Astrocyte (in vitro differentiated cells and primary cell): ENCODE measurements around the gene FES.

Source experiments
- EZH2 ChIP-seq: IDR thresholded peaks from 2 replicates; pipeline ENCODE4 v1.6.1; 2012; ENCODE audit warnings: mild to moderate bottlenecking, low read length, inconsistent platforms; ENCODE audit not compliant: insufficient read depth
- TF ChIP-seq, protein P1 (sequence below): IDR thresholded peaks from 2 replicates; pipeline ENCODE4 v1.5.1; 2011; ENCODE audit warnings: low read depth, mild to moderate bottlenecking, inconsistent platforms, low read length, moderate library complexity; ENCODE audit not compliant: insufficient read depth

- TF ChIP-seq, protein P1, sequence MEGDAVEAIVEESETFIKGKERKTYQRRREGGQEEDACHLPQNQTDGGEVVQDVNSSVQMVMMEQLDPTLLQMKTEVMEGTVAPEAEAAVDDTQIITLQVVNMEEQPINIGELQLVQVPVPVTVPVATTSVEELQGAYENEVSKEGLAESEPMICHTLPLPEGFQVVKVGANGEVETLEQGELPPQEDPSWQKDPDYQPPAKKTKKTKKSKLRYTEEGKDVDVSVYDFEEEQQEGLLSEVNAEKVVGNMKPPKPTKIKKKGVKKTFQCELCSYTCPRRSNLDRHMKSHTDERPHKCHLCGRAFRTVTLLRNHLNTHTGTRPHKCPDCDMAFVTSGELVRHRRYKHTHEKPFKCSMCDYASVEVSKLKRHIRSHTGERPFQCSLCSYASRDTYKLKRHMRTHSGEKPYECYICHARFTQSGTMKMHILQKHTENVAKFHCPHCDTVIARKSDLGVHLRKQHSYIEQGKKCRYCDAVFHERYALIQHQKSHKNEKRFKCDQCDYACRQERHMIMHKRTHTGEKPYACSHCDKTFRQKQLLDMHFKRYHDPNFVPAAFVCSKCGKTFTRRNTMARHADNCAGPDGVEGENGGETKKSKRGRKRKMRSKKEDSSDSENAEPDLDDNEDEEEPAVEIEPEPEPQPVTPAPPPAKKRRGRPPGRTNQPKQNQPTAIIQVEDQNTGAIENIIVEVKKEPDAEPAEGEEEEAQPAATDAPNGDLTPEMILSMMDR: no peak
- no peak for TF ChIP-seq EZH2
Observed at GRCh38 chr15:90876046-90876445, 8.3 kb upstream of the FES start.
